ENCODE data around the gene C1R. TPM values are rescaled to one million over a fixed set of nuclear protein-coding genes. Genes with fewer than 3 reads are reported as not detected.

The C1R gene
- total RNA-seq, 3 donors from 2014 or later (not counting 1 experiment from before 2014, with no cell fraction given): 6.4 to 7.8 (median 6.6) TPM

GRCh38 chr12:7110661-7111060 lies 18.4 kb upstream of the C1R start:
- no peak overlapping the region for H3K4me3 Mint-ChIP-seq
- H3K27me3 ChIP-seq (ENCODE audit: control insufficient read depth, insufficient read depth, low read length): no peaks in the 10 kb centered on the region
- no peak for ATAC-seq
- intact Hi-C loops (cut with micrococcal nuclease): no loop called here
- peaks cover 13% of the 10 kb centered on the region for H3K36me3 ChIP-seq (ENCODE audit: control insufficient read depth, insufficient read depth, low read length)
- no peak overlapping the region for H3K27ac ChIP-seq (ENCODE audit: low read length)
- no peak for TF ChIP-seq CTCF (IDR thresholded peaks at IDR 0.05)
- no peak overlapping the region for H3K27ac Mint-ChIP-seq
- no peaks in the 10 kb centered on the region for H3K27me3 Mint-ChIP-seq (ENCODE audit: low read depth in 2 of 2)
- peaks cover 2 to 3% of the 10 kb centered on the region in 2 donors for H3K9me3 Mint-ChIP-seq
- WGBS (ENCODE audit: insufficient coverage): 92% methylated on average over 5 of the region's 5 CpGs
- DNase-seq: no peak
- H3K36me3 Mint-ChIP-seq: peaks cover 9% of the 10 kb centered on the region
- no peak overlapping the region for H3K4me3 ChIP-seq (ENCODE audit: low read length)
- H3K4me1 Mint-ChIP-seq: peaks cover 36 to 40% of the 10 kb centered on the region in 2 donors
- H3K9me3 ChIP-seq (ENCODE audit: control insufficient read depth, insufficient read depth, low read length): no peaks in the 10 kb centered on the region
- H3K4me1 ChIP-seq (ENCODE audit: control insufficient read depth, insufficient read depth, low read length): peaks cover 29% of the 10 kb centered on the region

- no peak for TF ChIP-seq CTCF (IDR thresholded peaks at IDR 0.05)
- Histone ChIP-seq H3K27ac (ENCODE audit: low read length) (no peak overlapping the region), H3K9me3 (ENCODE audit: control insufficient read depth, insufficient read depth, low read length) (no peaks in the 10 kb centered on the region), H3K36me3 (ENCODE audit: control insufficient read depth, insufficient read depth, low read length) (peaks cover 5% of the 10 kb centered on the region), H3K27me3 (ENCODE audit: control insufficient read depth, insufficient read depth, low read length) (no peaks in the 10 kb centered on the region), H3K4me3 (ENCODE audit: low read length) (no peak overlapping the region), H3K4me1 (ENCODE audit: control insufficient read depth, insufficient read depth, low read length) (peaks cover 29% of the 10 kb centered on the region)
- intact Hi-C loops (cut with micrococcal nuclease): loop anchor here (1.0 to 5.0 kb wide), 2 partner anchors 92 to 185 kb away; partner anchors contain the start of gene LPCAT3
- 80% methylated on average over 5 of the region's 5 CpGs for WGBS (ENCODE audit: insufficient coverage)
- Mint-ChIP-seq H3K36me3 (peaks cover 13% of the 10 kb centered on the region), H3K4me3 (peak overlapping the region; percentile 92), H3K27ac (peak overlapping the region; percentile 84 to 96), H3K4me1 (peaks cover 39 to 44% of the 10 kb centered on the region in 2 donors), H3K27me3 (ENCODE audit: low read depth in 2 of 2) (no peaks in the 10 kb centered on the region), H3K9me3 (peaks cover 2 to 5% of the 10 kb centered on the region in 2 donors)
- ATAC-seq: no peak
- no peak for DNase-seq
Observed at GRCh38 chr12:7109572-7109920, 17.3 kb upstream of the C1R start.

- peak within 1 kb of the TSS; percentile 92 for H3K4me3 Mint-ChIP-seq
- WGBS (ENCODE audit: insufficient coverage): 6% methylated on average over 16 of the region's 23 CpGs
- H3K36me3 Mint-ChIP-seq: peaks cover 13% of the 10 kb centered on the region
- H3K4me1 ChIP-seq (ENCODE audit: control insufficient read depth, insufficient read depth, low read length): peaks cover 29% of the 10 kb centered on the region
- peaks cover 40 to 46% of the 10 kb centered on the region in 2 donors for H3K4me1 Mint-ChIP-seq
- peak within 1 kb of the TSS; percentile 72 for H3K27ac ChIP-seq (ENCODE audit: low read length)
- TF ChIP-seq CTCF (IDR thresholded peaks at IDR 0.05): peak; percentile 93
- H3K4me3 ChIP-seq (ENCODE audit: low read length): peak within 1 kb of the TSS; percentile 65
- H3K27me3 ChIP-seq (ENCODE audit: control insufficient read depth, insufficient read depth, low read length): no peaks in the 10 kb centered on the region
- DNase-seq (peak; percentile 80 to 81), ATAC-seq (peak; percentile 54 to 65 (median 63))
- intact Hi-C loops (cut with micrococcal nuclease): loop anchor here (1.0 to 5.0 kb wide), 2 partner anchors 92 to 185 kb away; partner anchors contain the start of gene LPCAT3
- H3K9me3 ChIP-seq (ENCODE audit: control insufficient read depth, insufficient read depth, low read length): no peaks in the 10 kb centered on the region
- peak within 1 kb of the TSS; percentile 84 to 96 for H3K27ac Mint-ChIP-seq
- peaks cover 2 to 5% of the 10 kb centered on the region in 2 donors for H3K9me3 Mint-ChIP-seq
- H3K36me3 ChIP-seq (ENCODE audit: control insufficient read depth, insufficient read depth, low read length): peaks cover 3% of the 10 kb centered on the region
- no peaks in the 10 kb centered on the region for H3K27me3 Mint-ChIP-seq (ENCODE audit: low read depth in 2 of 2)
Observed at GRCh38 chr12:7108796-7109571, 16.7 kb upstream of the C1R start, which contains the start of gene C1RL. Gene C1RL (minus strand): TSS chr12:7109214. CDS start chr12:7109180, 34 bp downstream.

Measured in natural killer cell (primary cell).